AG09309 (cell line): ENCODE data around the gene HES6.

Source experiments
- DNase-seq: peaks from one replicate; pipeline ENCODE4 v3.0.0-alpha.2; 2010; ENCODE audit warnings: low read depth
- H3K4me3 ChIP-seq: 2 replicates; pipeline ENCODE4 v1.5.1; 2011; ENCODE audit warnings: mild to moderate bottlenecking, low read depth, low read length, moderate library complexity; ENCODE audit not compliant: control insufficient read depth
- CTCF ChIP-seq: IDR thresholded peaks from 2 replicates; pipeline ENCODE4 v1.5.1; 2011; ENCODE audit warnings: mild to moderate bottlenecking, low read depth, low read length, inconsistent platforms; ENCODE audit not compliant: insufficient read depth, control insufficient read depth; ENCODE audit errors: missing control alignments

HES6 gene

DNA sequence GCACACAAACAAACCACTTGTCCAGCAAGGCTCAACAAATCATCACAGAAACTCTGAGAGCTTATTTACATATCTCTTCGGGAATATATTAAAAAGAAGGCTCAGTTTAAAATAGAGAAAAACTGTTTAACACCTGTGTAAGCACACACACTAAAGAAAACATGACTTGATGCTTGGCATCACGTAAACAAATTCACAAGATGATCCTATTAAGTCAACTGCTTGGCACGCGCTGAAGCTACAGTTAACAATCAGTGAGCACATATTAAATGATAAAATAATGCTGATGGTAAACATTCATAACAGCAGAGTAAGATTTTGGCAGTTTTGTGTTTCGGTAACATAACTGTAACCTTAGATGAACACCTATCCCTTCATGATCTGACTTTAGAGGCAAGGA lies 4.3 kb upstream of the HES6 start:
- no peak overlapping the region for H3K4me3 ChIP-seq
- DNase-seq: no peak
- no peak for TF ChIP-seq CTCF

GRCh38 chr2:238243496-238244076 lies 3.7 kb upstream of the HES6 start:
- TF ChIP-seq CTCF: no peak
- no peak overlapping the region for H3K4me3 ChIP-seq
- no peak for DNase-seq

GRCh38 chr2:238242731-238243495 lies 3.1 kb upstream of the HES6 start:
- DNase-seq: no peak
- TF ChIP-seq CTCF: no peak
- no peak overlapping the region for H3K4me3 ChIP-seq

DNA sequence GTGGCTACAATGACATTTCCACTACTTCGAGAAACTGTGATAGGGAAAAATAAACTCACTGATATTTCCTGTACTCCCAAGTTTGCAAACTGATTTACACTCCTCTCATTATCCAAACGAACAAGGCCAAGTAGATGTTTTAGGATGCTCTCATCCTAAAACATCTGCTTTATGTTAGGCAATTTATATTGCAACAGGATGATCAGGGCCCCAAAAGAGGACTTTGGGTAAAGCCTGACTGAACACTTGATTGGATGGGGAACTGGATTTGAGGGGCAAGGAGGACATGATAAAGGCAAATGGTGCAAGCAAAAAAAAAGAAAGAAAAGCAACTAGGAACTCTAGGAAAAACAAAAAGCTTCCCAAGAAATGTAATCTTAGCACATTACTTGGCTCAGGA lies 2.1 kb upstream of the HES6 start:
- TF ChIP-seq CTCF: no peak

GRCh38 chr2:238240757-238241711 lies 1.2 kb upstream of the HES6 start:
- no peak overlapping the region for H3K4me3 ChIP-seq
- TF ChIP-seq CTCF: no peak
- no peak for DNase-seq

More for the DNA sequence above, 2.1 kb upstream of the HES6 start:
- DNase-seq: no peak
- no peak overlapping the region for H3K4me3 ChIP-seq

GRCh38 chr2:238239543-238239862 lies 335 bp downstream of the HES6 start:
- peak overlapping the region; percentile 44 for H3K4me3 ChIP-seq
- DNase-seq: no peak
- TF ChIP-seq CTCF: no peak
